CD4-positive, alpha-beta T cell treated with Interleukin-1 beta for 1 hour (primary cell): ENCODE results near the gene INAFM2.

ENCODE experiments used
- DNase-seq, 2 donors: peaks; one replicate each; pipeline ENCODE4 v3.0.0-alpha.2; 2020 to 2022

INAFM2 gene

DNA sequence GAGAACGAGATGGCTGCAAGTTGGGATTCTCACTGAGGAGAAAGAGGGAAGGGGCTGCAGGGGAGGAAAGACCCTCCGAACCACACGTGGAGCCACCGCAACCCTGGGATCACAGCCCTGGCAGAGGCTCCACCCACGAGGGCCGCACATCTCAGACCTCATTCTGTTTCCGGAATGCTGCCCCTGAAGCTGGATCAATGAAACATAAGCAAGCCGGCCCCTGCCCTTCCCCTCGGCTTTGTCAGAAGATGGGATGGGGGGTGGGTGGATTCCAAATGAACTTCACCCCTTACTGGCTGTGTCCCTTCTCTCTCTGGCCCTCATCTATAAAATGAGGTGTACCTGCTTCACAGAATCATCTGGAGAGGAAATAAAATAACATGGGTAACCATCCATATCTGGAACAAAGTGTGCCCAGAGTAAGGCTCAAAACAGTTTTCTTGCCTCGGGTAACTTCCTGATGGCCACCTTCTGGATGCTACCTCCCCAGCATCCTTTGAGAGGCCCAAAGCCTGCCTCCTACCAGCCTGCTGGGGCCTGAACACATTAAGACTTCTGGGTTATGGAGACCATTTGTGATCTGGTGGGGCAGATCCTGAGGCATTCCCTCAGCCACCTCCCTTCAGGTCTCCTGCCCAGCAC, 21.9 kb downstream of the INAFM2 start:
- no peak for DNase-seq

- DNase-seq = no peak
These were observed 22.5 kb downstream of the INAFM2 start for GRCh38 chr15:40345867-40346578.

GRCh38 chr15:40346579-40347558, 23.4 kb downstream of the INAFM2 start:
- DNase-seq = no peak

GRCh38 chr15:40347559-40348473, 24.3 kb downstream of the INAFM2 start:
- no peak for DNase-seq

GRCh38 chr15:40348474-40348870, 25.0 kb downstream of the INAFM2 start:
- DNase-seq = no peak

DNA sequence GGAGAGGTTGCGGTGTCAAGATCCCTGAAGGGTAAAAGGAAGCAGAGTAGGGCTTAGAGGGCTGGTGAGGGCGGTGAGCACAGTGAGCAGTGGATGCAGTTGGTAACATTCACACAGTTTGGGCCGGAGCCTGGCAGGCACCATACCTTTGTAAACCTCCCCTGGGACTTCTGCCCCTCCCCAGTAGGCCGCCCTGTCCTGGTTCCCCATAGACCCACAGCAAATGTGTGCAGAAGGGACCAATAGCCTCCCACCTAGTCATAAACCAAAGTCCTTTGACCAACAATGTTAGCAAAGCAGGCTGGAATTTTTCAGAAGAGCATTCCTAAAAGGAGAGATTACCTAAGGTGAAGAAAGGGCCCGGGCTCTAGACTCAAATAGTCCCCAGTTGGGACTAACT, 25.7 kb downstream of the INAFM2 start:
- no peak for DNase-seq

DNA sequence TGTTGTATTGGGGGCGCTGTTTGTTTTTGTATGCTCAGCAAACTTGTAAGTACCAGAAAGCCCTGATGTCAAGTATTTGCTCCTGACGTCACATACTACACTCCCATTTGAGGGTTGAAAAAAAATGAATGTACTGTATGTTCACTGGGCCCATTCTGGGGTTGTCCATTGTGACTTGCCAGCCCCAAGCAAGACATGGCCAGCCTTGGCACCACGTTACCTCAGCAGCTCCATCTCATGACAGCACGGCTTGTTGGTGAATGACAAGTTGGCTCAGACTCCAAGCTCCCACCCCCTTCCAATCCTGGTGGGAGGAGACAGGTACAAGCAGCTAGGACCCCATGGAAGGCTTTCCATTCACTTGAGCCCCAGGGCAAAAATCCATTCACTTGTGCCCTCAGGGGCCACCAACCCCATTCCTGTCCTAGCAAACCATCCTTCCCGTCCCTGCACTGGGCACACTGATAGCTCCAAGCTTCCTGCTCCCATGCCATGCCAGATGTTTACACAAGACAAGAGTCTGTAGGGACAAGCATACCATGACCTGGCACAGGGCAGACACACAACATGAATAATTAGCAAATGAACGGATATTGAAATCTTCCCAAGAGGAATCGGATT, 28.9 kb downstream of the INAFM2 start:
- DNase-seq = no peak

GRCh38 chr15:40353697-40354096, 30.2 kb downstream of the INAFM2 start:
- no peak for DNase-seq

- DNase-seq = no peak
These were observed 31.1 kb downstream of the INAFM2 start for GRCh38 chr15:40354408-40355171.

GRCh38 chr15:40355976-40356585, 32.6 kb downstream of the INAFM2 start:
- DNase-seq = no peak

DNA sequence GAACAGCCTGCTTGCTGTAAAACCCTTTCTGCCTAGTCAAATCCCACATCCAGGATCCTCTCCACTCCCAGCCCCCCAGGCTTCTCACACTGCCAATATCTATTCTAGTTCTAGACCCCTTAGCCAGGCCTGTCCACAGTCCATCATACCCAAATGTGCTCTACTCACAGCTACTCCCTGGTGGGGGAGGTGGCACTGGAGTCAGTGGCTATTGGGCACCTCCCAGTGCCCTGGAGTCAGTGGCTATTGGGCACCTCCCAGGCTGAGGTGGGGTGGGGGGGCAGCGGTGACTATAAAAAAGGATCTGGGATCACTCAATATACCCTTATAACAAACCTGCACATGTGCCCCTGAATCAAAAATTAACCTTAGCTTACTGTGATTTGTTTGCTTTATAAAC, 33.8 kb downstream of the INAFM2 start:
- DNase-seq = no peak

- peak; percentile 90 to 92 for DNase-seq
These were observed 34.4 kb downstream of the INAFM2 start, which contains the start of gene DISP2 for GRCh38 chr15:40357723-40358470. TSS of gene DISP2 (plus strand) at chr15:40358219. CDS start at chr15:40358322, 103 bp downstream.

- DNase-seq = peak in 1 of 2 donors; percentile 25
These were observed 35.2 kb downstream of the INAFM2 start for GRCh38 chr15:40358471-40359353.

- DNase-seq = no peak
These were observed 36.5 kb downstream of the INAFM2 start for GRCh38 chr15:40360015-40360414.

- no peak for DNase-seq
These were observed 38.1 kb downstream of the INAFM2 start for GRCh38 chr15:40361640-40362039.

DNA sequence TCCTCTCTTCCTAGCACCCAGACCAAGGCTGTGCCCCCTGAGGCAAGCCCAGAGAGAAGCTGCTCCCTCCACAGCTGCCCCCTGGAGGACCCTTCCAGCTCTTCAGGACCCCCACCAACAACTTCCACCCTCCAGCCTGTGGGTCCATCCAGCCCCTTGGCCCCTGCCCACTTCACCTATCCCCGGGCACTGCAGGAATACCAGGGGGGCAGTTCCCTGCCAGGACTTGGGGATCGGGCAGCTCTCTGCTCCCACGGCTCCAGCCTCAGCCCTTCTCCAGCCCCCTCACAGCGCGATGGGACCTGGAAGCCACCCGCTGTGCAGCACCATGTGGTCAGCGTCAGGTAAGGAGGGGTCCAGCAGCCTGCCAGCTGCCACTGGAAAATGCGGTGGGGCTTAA, 40.1 kb downstream of the INAFM2 start:
- DNase-seq = no peak

DNA sequence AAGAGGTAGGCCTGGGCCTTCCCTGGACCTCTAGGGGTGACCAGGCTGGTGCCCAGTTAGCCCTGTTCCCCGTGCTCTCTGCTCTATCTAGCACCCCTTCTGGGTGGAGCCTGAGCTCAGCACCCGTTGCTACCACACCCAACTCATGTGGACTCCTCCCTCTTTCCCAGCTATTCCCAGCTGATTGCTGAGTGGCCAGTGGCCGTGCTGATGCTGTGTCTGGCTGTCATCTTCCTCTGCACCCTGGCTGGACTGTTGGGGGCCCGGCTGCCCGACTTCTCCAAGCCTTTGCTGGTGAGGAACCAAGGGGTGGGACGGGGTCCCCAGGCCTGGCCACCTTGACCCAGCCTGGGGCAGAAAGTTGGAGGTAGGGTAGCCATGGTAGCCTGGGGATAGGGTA, 40.8 kb downstream of the INAFM2 start:
- DNase-seq = no peak

- DNase-seq = no peak
These were observed 41.5 kb downstream of the INAFM2 start for GRCh38 chr15:40365016-40365415.
